ENCODE results near the gene YWHAG. TPM values are rescaled to one million over a fixed set of nuclear protein-coding genes. Genes with fewer than 3 reads are reported as not detected.
"Not testable (repeated sequence)": the region's sequence is repeated elsewhere in the genome, so short reads cannot be mapped to it uniquely, and the experiment has no call there.

YWHAG gene
- total and polyA plus RNA-seq, 2 donors from 2014 or later = 45.4 to 94.2 TPM

DNA sequence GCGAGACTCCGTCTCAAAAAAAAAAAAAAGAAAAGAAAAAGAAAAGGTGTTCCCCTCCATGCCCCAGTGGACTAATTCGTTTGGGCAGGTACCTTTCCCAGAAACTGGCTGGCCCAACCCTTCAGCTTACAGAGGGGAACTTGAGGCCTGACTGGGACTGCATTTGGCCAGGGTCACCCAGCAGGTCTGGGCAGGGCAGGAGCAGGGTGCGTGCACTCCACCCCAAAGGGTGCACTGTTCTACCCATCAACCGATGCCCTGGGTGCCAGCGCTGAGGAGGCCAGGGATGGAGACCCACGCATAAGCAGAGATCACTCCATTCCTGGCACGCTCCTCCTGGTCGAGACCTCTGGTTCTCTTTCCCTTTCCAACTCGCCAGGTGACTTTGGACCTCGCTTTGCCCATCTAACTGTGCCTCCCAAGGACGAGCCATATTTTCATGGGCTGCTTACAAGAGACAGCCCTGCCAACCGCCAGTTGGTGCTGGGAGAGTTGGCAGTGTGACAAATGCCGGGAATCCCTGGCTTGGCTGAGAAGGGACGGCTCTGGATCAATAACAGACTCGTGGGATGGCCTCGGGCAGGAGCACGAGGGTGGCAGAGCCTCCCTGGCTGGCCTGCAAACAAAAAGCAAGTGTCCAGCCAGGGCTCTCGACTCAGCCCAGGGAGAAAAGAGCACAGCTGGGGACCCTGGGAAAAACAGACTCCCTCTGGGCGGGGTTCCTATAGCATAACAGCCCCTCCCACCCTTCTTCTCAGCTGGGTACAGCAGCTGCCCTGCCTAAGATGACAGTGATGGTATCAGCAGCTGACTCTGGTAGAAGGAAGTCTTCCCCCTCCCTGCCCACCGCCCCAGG, 48.5 kb downstream of the YWHAG start:
- Histone ChIP-seq H3K27me3 (ENCODE audit: control insufficient read depth, insufficient read depth, low read length) (no peaks in the 10 kb centered on the region), H3K27ac (ENCODE audit: low read depth in 2 of 2, low read length in 2 of 2) (no peak overlapping the region), H3K36me3 (ENCODE audit: control insufficient read depth in 2 of 3, insufficient read depth in 3 of 3, low read length in 3 of 3) (no peaks in the 10 kb centered on the region), H3K4me1 (ENCODE audit: control insufficient read depth in 2 of 3, insufficient read depth in 2 of 3, low read depth in 1 of 3, low read length in 3 of 3) (peaks cover 0 to 3% (median 0%) of the 10 kb centered on the region in 3 donors), H3K9ac (ENCODE audit: low read length in 3 of 3) (no peak overlapping the region), H3K4me3 (ENCODE audit: low read length in 3 of 3) (no peak overlapping the region), H3K9me3 (ENCODE audit: control insufficient read depth in 2 of 3, insufficient read depth in 1 of 3, low read length in 3 of 3) (no peaks in the 10 kb centered on the region)
- TF ChIP-seq, protein P1, sequence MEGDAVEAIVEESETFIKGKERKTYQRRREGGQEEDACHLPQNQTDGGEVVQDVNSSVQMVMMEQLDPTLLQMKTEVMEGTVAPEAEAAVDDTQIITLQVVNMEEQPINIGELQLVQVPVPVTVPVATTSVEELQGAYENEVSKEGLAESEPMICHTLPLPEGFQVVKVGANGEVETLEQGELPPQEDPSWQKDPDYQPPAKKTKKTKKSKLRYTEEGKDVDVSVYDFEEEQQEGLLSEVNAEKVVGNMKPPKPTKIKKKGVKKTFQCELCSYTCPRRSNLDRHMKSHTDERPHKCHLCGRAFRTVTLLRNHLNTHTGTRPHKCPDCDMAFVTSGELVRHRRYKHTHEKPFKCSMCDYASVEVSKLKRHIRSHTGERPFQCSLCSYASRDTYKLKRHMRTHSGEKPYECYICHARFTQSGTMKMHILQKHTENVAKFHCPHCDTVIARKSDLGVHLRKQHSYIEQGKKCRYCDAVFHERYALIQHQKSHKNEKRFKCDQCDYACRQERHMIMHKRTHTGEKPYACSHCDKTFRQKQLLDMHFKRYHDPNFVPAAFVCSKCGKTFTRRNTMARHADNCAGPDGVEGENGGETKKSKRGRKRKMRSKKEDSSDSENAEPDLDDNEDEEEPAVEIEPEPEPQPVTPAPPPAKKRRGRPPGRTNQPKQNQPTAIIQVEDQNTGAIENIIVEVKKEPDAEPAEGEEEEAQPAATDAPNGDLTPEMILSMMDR (IDR thresholded peaks at IDR 0.05; ENCODE audit: borderline replicate concordance, extremely low read depth, insufficient read depth) = no peak
- FAIRE-seq (no peak), DNase-seq (no peak)
- intact Hi-C loops (cut with DNase I) = loop anchor here (10.0 kb wide), 1 partner anchor 136 kb away; no protein-coding TSS in a partner anchor

DNA sequence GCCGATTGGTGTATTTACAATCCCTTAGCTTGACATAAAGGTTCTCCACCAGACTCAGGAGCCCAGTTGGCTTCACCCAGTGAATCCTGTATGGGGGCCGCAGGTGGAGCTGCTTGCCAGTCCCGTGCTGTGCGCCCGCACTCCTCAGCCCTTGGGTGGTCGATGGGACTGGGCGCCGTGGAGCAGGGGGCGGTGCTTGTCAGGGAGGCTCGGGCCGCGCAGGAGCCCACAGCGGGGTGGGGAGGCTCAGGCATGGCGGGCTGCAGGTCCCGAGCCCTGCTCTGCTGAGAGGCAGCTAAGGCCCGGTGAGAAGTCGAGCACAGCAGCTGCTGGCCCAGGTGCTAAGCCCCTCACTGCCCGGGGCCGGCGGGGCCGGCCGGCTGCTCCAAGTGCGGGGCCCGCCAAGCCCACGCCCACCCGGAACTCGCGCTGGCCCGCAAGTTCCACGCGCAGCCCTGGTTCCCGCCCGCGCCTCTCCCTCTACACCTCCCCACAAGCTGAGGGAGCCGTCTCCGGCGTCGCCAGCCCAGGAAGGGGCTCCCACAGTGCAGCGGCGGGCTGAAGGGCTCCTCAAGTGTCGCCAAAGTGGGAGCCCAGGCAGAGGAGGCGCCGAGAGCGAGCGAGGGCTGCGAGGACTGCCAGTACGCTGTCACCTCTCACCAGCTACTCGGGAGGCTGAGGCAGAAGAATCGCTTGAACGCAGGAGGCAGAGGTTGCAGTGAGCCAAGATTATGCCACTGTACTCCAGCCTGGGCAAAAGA, 49.3 kb downstream of the YWHAG start:
- not testable (repeated sequence) for H3K9me3 ChIP-seq (ENCODE audit: control insufficient read depth in 2 of 3, insufficient read depth in 1 of 3, low read length in 3 of 3); DNase-seq; H3K4me3 ChIP-seq (ENCODE audit: low read length in 3 of 3); H3K36me3 ChIP-seq (ENCODE audit: control insufficient read depth in 2 of 3, insufficient read depth in 3 of 3, low read length in 3 of 3); H3K9ac ChIP-seq (ENCODE audit: low read length in 3 of 3); H3K4me1 ChIP-seq (ENCODE audit: control insufficient read depth in 2 of 3, insufficient read depth in 2 of 3, low read depth in 1 of 3, low read length in 3 of 3); H3K27ac ChIP-seq (ENCODE audit: low read depth in 2 of 2, low read length in 2 of 2); H3K27me3 ChIP-seq (ENCODE audit: control insufficient read depth, insufficient read depth, low read length); FAIRE-seq
- intact Hi-C loops (cut with DNase I) = loop anchor here (10.0 kb wide), 1 partner anchor 135 kb away; no protein-coding TSS in a partner anchor

DNA sequence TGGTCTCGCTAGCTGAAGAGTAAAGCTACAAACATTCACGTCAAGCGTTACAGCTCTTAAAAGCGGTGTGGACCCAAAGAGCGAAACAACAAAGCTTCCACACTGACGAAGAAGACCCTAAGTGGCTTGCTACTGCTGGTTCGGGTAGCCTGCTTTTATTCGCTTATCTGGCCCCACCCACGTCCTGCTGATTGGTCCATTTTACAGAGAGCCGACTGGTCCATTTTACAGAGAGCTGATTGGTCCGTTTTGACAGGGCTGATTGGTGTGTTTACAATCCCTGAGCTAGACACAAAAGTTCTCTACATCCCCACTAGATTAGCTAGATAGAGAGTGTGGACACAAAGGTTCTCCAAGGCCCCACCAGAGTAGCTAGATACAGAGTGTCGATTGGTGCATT, 49.9 kb downstream of the YWHAG start:
- DNase-seq; FAIRE-seq; H3K4me1 ChIP-seq (ENCODE audit: control insufficient read depth in 2 of 3, insufficient read depth in 2 of 3, low read depth in 1 of 3, low read length in 3 of 3); intact Hi-C loops (cut with DNase I); H3K27ac ChIP-seq (ENCODE audit: low read depth in 2 of 2, low read length in 2 of 2); H3K9ac ChIP-seq (ENCODE audit: low read length in 3 of 3); H3K36me3 ChIP-seq (ENCODE audit: control insufficient read depth in 2 of 3, insufficient read depth in 3 of 3, low read length in 3 of 3); H3K4me3 ChIP-seq (ENCODE audit: low read length in 3 of 3); H3K9me3 ChIP-seq (ENCODE audit: control insufficient read depth in 2 of 3, insufficient read depth in 1 of 3, low read length in 3 of 3); H3K27me3 ChIP-seq (ENCODE audit: control insufficient read depth, insufficient read depth, low read length): not testable (repeated sequence)

DNA sequence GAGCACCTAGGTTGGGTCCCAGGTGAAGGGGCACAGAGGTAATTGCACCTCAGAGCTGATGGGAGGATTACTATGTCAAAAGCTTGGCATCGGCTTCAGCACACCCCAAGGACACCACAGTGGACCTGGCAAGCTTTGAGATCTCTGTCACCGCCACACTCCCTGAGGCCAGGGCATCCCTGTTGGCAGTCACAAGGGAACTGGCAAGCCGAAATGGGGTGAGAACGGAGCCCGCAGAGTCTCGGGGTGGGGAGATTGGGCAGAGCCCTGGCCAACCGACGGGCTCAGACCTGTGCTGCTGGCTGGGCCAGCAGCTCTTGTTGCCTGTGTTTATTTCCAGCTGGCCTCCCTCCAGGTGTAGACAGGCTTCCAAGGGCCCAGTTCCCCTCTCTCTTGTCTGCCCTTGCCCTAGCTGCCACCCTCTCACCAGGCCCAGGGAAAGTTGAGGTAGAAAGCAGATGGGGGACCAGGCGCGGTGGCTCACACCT, 53.9 kb downstream of the YWHAG start:
- Histone ChIP-seq H3K27ac (ENCODE audit: low read depth in 2 of 2, low read length in 2 of 2) (peak overlapping the region; percentile 65 to 100), H3K9me3 (ENCODE audit: control insufficient read depth in 2 of 3, insufficient read depth in 1 of 3, low read length in 3 of 3) (no peaks in the 10 kb centered on the region), H3K4me3 (ENCODE audit: low read length in 3 of 3) (peak overlapping the region in 1 of 3 donors; percentile 85), H3K27me3 (ENCODE audit: control insufficient read depth, insufficient read depth, low read length) (no peaks in the 10 kb centered on the region), H3K4me1 (ENCODE audit: control insufficient read depth in 2 of 3, insufficient read depth in 2 of 3, low read depth in 1 of 3, low read length in 3 of 3) (peaks cover 0 to 13% (median 13%) of the 10 kb centered on the region in 3 donors), H3K9ac (ENCODE audit: low read length in 3 of 3) (peak overlapping the region in 1 of 3 donors; percentile 41), H3K36me3 (ENCODE audit: control insufficient read depth in 2 of 3, insufficient read depth in 3 of 3, low read length in 3 of 3) (peaks cover 0 to 6% (median 3%) of the 10 kb centered on the region in 3 donors)
- no peak for FAIRE-seq
- DNase-seq = peak in 1 of 5 donors; percentile 49
- TF ChIP-seq, protein P1 (IDR thresholded peaks at IDR 0.05; ENCODE audit: borderline replicate concordance, extremely low read depth, insufficient read depth) = no peak
- intact Hi-C loops (cut with DNase I) = no loop called here
